Bladder microvascular endothelial cell (primary cell): ENCODE data around the gene UBQLN3. TPM values are rescaled to one million over a fixed set of nuclear protein-coding genes. Genes with fewer than 3 reads are reported as not detected.

ENCODE experiments used
- total RNA-seq: library from RNA; depleted of rRNA; stranded (reverse); fragments of >200 nt; gene quantifications from 2 replicates; pipeline ENCODE4 v1.2.3, GENCODE V29; 2014

Gene UBQLN3
- total RNA-seq, result not detected in 2 replicates

GRCh38 chr11:5509803-5510202 lies at the start of gene UBQLN3:
Gene UBQLN3 (minus strand): TSS chr11:5509957. CDS start chr11:5509558, 399 bp downstream.

GRCh38 chr11:5548440-5548839 lies 38.7 kb upstream of the UBQLN3 start, which contains the start of gene OR52H1:
Gene OR52H1 (minus strand): TSS chr11:5548540. CDS start chr11:5545505, 3,035 bp downstream.

GRCh38 chr11:5516599-5516998 lies 6.8 kb upstream of the UBQLN3 start, which contains the start of gene UBQLNL:
Gene UBQLNL (minus strand): TSS chr11:5516699. CDS start chr11:5516441, 258 bp downstream.

GRCh38 chr11:5488385-5488784 lies 21.4 kb downstream of the UBQLN3 start, which contains the start of gene OR52D1:
Gene OR52D1 (plus strand): TSS chr11:5488685. CDS start chr11:5488707, 22 bp downstream.

Other genes with a start within 250 kb of the UBQLN3 start
- gene HBE1, start 240.0 kb downstream of the UBQLN3 start, total RNA-seq, result not detected in 2 replicates
- gene OR51B4, start 208.0 kb downstream of the UBQLN3 start, total RNA-seq, result not detected in 2 replicates
- gene OR51B2, start 185.7 kb downstream of the UBQLN3 start, total RNA-seq, result not detected in 2 replicates
- not detected in 2 replicates for gene OR51B5, start 166.4 kb downstream of the UBQLN3 start, total RNA-seq
- not detected in 2 replicates for gene OR51B6, start 158.4 kb downstream of the UBQLN3 start, total RNA-seq
- not detected in 2 replicates for gene OR51M1, start 126.1 kb downstream of the UBQLN3 start, total RNA-seq
- not detected in 2 replicates for gene OR51Q1, start 87.8 kb downstream of the UBQLN3 start, total RNA-seq
- gene OR51I1, start 68.4 kb downstream of the UBQLN3 start, total RNA-seq, result not detected in 2 replicates
- gene OR51I2, start 60.6 kb downstream of the UBQLN3 start, total RNA-seq, result not detected in 2 replicates
- not detected in 2 replicates for gene OR52D1, start 21.3 kb downstream of the UBQLN3 start, total RNA-seq
- not detected in 2 replicates for gene UBQLNL, start 6.7 kb upstream of the UBQLN3 start, total RNA-seq
- 0.38 TPM in 1 of 2 replicates, not detected in the other for gene OR52H1, start 38.6 kb upstream of the UBQLN3 start, total RNA-seq
- gene OR52B6, start 70.9 kb upstream of the UBQLN3 start, total RNA-seq, result not detected in 2 replicates
- 1.3 and 2.1 TPM in 2 replicates for gene TRIM6, start 86.7 kb upstream of the UBQLN3 start, total RNA-seq
- 10.0 and 14.7 TPM in 2 replicates for gene TRIM34, start 115.0 kb upstream of the UBQLN3 start, total RNA-seq
- 48.6 and 116 TPM in 2 replicates for gene TRIM5, start 175.1 kb upstream of the UBQLN3 start, total RNA-seq
- 96.0 and 226 TPM in 2 replicates for gene TRIM22, start 179.8 kb upstream of the UBQLN3 start, total RNA-seq
- gene OR56B1, start 226.5 kb upstream of the UBQLN3 start, total RNA-seq, result not detected in 2 replicates
- not detected in 2 replicates for gene OR52N4, start 244.3 kb upstream of the UBQLN3 start, total RNA-seq